GM23338 (cell line): ENCODE measurements around the gene OR51V1. TPM values are rescaled to one million over a fixed set of nuclear protein-coding genes. Genes with fewer than 3 reads are reported as not detected.

ENCODE experiments used
- ATAC-seq: fragments of 200-7000 bp; cut with Tn5 transposase; 3 replicates; pipeline ENCODE4 v1.9.1; 2020
- DNase-seq: peaks from one replicate; pipeline ENCODE4 v3.0.0-alpha.2; 2015; ENCODE audit warnings: low spot score
- H2AFZ ChIP-seq: fragments of 200-600 bp; sonication (generic); 2 replicates; pipeline ENCODE4 v1.8.0; 2016; ENCODE audit warnings: antibody characterized with exemption, mild to moderate bottlenecking, moderate library complexity
- H3F3A ChIP-seq: fragments of 200-600 bp; sonication (generic); replicated peaks from 2 replicates; pipeline ENCODE4 v1.8.0; 2017; ENCODE audit warnings: antibody characterized with exemption, mixed run types, low read depth
- H3K27ac ChIP-seq: fragments of 200-600 bp; sonication (generic); 2 replicates; pipeline ENCODE4 v1.6.1; 2016; ENCODE audit warnings: low read depth
- H3K27me3 ChIP-seq: fragments of 200-600 bp; sonication (generic); 2 replicates; pipeline ENCODE4 v1.8.0; 2016; ENCODE audit warnings: mild to moderate bottlenecking, mixed run types, moderate library complexity; ENCODE audit not compliant: insufficient read depth
- H3K36me3 ChIP-seq: fragments of 200-600 bp; sonication (generic); 2 replicates; pipeline ENCODE4 v1.8.0; 2016; ENCODE audit warnings: mild to moderate bottlenecking; ENCODE audit not compliant: insufficient read depth
- H3K4me1 ChIP-seq: fragments of 200-600 bp; sonication (generic); 2 replicates; pipeline ENCODE4 v1.8.0; 2016; ENCODE audit warnings: mild to moderate bottlenecking, moderate library complexity; ENCODE audit not compliant: insufficient read depth
- H3K4me2 ChIP-seq: fragments of 200-600 bp; sonication (generic); 2 replicates; pipeline ENCODE4 v1.7.1; 2017; ENCODE audit warnings: mixed run types
- H3K4me3 ChIP-seq: fragments of 200-600 bp; sonication (generic); 2 replicates; pipeline ENCODE4 v1.6.1; 2016; ENCODE audit warnings: mixed run types
- H3K79me2 ChIP-seq: fragments of 200-600 bp; sonication (generic); replicated peaks from 2 replicates; pipeline ENCODE4 v1.8.0; 2017; ENCODE audit warnings: mild to moderate bottlenecking; ENCODE audit not compliant: insufficient read depth
- H3K9me2 ChIP-seq: fragments of 200-600 bp; sonication (generic); 2 replicates; pipeline ENCODE4 v1.8.0; 2017; ENCODE audit not compliant: insufficient read depth
- H4K20me1 ChIP-seq: fragments of 200-600 bp; sonication (generic); replicated peaks from 2 replicates; pipeline ENCODE4 v1.8.0; 2017; ENCODE audit warnings: mild to moderate bottlenecking; ENCODE audit not compliant: insufficient read depth
- H3K27ac Mint-ChIP-seq: 2 replicates; pipeline ENCODE4 v1.8.0; 2020; ENCODE audit warnings: inconsistent platforms, mild to moderate bottlenecking, moderate library complexity, mixed read lengths
- H3K27me3 Mint-ChIP-seq: 3 replicates; pipeline ENCODE4 v1.8.0; 2022; ENCODE audit warnings: low read depth, mild to moderate bottlenecking, moderate library complexity, mixed read lengths, inconsistent platforms; ENCODE audit not compliant: insufficient read depth, poor library complexity
- H3K36me3 Mint-ChIP-seq: 3 replicates; pipeline ENCODE4 v1.8.0; 2021; ENCODE audit warnings: low read depth, mild to moderate bottlenecking, inconsistent platforms, moderate library complexity, mixed read lengths
- H3K4me1 Mint-ChIP-seq: 3 replicates; pipeline ENCODE4 v1.8.0; 2020; ENCODE audit warnings: mild to moderate bottlenecking, inconsistent platforms, mixed read lengths
- H3K4me3 Mint-ChIP-seq: 3 replicates; pipeline ENCODE4 v1.8.0; 2021; ENCODE audit warnings: moderate library complexity, mild to moderate bottlenecking, inconsistent platforms, mixed read lengths
- H3K9me3 Mint-ChIP-seq: 3 replicates; pipeline ENCODE4 v1.8.0; 2020; ENCODE audit warnings: moderate library complexity, mild to moderate bottlenecking, inconsistent platforms, mixed read lengths
- CREB1 ChIP-seq: fragments of 250-450 bp; sonication (Bioruptor Pico); IDR thresholded peaks from 2 replicates; pipeline ENCODE4 v1.5.0; 2020; ENCODE audit warnings: low read depth, mild to moderate bottlenecking, moderate library complexity
- ETS1 ChIP-seq: IDR thresholded peaks from 2 replicates; pipeline ENCODE4 v1.6.1; 2016; ENCODE audit warnings: antibody characterized with exemption
- EZH2phosphoT487 ChIP-seq: fragments of 200-600 bp; sonication (generic); IDR thresholded peaks from one replicate; pipeline ENCODE4 v1.8.1; 2018; ENCODE audit warnings: antibody characterized with exemption; ENCODE audit not compliant: unreplicated experiment
- NANOG ChIP-seq: IDR thresholded peaks from 2 replicates; pipeline ENCODE4 v1.6.1; 2016; ENCODE audit warnings: antibody characterized with exemption, borderline replicate concordance
- STAT1 ChIP-seq: IDR thresholded peaks from one replicate; pipeline ENCODE4 v1.6.1; 2016; ENCODE audit warnings: antibody characterized with exemption; ENCODE audit not compliant: unreplicated experiment
- ZNF114 ChIP-seq: fragments of 250-450 bp; sonication (Bioruptor Pico); IDR thresholded peaks from 2 replicates; pipeline ENCODE4 v1.5.0; 2020; ENCODE audit warnings: mild to moderate bottlenecking, moderate library complexity
- ZNF462 ChIP-seq: fragments of 250-450 bp; sonication (Bioruptor Pico); IDR thresholded peaks from 2 replicates; pipeline ENCODE4 v1.5.0; 2020; ENCODE audit warnings: mild to moderate bottlenecking, moderate library complexity
- polyA plus RNA-seq: library from polyadenylated mRNA; unstranded; fragments of >200 nt; fragmentation: Nextera tagmentation; extraction: Ambion mirVana; gene quantifications from 2 replicates; pipeline ENCODE4 v1.2.1, GENCODE V29; 2016
- total RNA-seq: library from RNA; depleted of rRNA; stranded (reverse); fragments of >200 nt; shearing (Covaris generic); gene quantifications from 2 replicates; pipeline ENCODE4 v1.2.3, GENCODE V29; 2014
- TF ChIP-seq, protein P1 (sequence below), 2 experiments: fragments of 200-600 bp in 1 of 2; sonication (generic) in 1 of 2; conservative IDR thresholded peaks; 2 replicates each; pipeline versions ENCODE4 v1.5.1 to v1.6.1; 2016 to 2017; ENCODE audit warnings: antibody characterized with exemption in 2 of 2, low read depth in 2 of 2, mild to moderate bottlenecking in 2 of 2, moderate library complexity in 1 of 2
- TF ChIP-seq, protein P2 (sequence below): IDR thresholded peaks from one replicate; pipeline ENCODE4 v1.6.1; 2018; ENCODE audit warnings: antibody characterized with exemption; ENCODE audit not compliant: unreplicated experiment

OR51V1 gene
- total and polyA plus RNA-seq, 2 experiments from 2014 or later: not detected

DNA sequence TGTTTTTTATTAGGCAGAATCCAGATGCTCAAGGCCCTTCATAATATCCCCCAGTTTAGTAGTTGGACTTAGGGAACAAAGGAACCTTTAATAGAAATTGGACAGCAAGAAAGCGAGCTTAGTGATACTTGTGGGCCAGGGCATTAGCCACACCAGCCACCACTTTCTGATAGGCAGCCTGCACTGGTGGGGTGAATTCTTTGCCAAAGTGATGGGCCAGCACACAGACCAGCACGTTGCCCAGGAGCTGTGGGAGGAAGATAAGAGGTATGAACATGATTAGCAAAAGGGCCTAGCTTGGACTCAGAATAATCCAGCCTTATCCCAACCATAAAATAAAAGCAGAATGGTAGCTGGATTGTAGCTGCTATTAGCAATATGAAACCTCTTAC is 25.0 kb upstream of the OR51V1 start (continued):
- TF ChIP-seq, protein P1, sequence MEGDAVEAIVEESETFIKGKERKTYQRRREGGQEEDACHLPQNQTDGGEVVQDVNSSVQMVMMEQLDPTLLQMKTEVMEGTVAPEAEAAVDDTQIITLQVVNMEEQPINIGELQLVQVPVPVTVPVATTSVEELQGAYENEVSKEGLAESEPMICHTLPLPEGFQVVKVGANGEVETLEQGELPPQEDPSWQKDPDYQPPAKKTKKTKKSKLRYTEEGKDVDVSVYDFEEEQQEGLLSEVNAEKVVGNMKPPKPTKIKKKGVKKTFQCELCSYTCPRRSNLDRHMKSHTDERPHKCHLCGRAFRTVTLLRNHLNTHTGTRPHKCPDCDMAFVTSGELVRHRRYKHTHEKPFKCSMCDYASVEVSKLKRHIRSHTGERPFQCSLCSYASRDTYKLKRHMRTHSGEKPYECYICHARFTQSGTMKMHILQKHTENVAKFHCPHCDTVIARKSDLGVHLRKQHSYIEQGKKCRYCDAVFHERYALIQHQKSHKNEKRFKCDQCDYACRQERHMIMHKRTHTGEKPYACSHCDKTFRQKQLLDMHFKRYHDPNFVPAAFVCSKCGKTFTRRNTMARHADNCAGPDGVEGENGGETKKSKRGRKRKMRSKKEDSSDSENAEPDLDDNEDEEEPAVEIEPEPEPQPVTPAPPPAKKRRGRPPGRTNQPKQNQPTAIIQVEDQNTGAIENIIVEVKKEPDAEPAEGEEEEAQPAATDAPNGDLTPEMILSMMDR (conservative IDR thresholded peaks at IDR 0.05; ENCODE audit: low read depth in 2 of 2): no peak
- TF ChIP-seq, protein P2, sequence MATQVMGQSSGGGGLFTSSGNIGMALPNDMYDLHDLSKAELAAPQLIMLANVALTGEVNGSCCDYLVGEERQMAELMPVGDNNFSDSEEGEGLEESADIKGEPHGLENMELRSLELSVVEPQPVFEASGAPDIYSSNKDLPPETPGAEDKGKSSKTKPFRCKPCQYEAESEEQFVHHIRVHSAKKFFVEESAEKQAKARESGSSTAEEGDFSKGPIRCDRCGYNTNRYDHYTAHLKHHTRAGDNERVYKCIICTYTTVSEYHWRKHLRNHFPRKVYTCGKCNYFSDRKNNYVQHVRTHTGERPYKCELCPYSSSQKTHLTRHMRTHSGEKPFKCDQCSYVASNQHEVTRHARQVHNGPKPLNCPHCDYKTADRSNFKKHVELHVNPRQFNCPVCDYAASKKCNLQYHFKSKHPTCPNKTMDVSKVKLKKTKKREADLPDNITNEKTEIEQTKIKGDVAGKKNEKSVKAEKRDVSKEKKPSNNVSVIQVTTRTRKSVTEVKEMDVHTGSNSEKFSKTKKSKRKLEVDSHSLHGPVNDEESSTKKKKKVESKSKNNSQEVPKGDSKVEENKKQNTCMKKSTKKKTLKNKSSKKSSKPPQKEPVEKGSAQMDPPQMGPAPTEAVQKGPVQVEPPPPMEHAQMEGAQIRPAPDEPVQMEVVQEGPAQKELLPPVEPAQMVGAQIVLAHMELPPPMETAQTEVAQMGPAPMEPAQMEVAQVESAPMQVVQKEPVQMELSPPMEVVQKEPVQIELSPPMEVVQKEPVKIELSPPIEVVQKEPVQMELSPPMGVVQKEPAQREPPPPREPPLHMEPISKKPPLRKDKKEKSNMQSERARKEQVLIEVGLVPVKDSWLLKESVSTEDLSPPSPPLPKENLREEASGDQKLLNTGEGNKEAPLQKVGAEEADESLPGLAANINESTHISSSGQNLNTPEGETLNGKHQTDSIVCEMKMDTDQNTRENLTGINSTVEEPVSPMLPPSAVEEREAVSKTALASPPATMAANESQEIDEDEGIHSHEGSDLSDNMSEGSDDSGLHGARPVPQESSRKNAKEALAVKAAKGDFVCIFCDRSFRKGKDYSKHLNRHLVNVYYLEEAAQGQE: no peak
- TF ChIP-seq CREB1 (CRISPR knock-in tag) (no peak), EZH2phosphoT487 (no peak), STAT1 (no peak), ETS1 (no peak)

DNA sequence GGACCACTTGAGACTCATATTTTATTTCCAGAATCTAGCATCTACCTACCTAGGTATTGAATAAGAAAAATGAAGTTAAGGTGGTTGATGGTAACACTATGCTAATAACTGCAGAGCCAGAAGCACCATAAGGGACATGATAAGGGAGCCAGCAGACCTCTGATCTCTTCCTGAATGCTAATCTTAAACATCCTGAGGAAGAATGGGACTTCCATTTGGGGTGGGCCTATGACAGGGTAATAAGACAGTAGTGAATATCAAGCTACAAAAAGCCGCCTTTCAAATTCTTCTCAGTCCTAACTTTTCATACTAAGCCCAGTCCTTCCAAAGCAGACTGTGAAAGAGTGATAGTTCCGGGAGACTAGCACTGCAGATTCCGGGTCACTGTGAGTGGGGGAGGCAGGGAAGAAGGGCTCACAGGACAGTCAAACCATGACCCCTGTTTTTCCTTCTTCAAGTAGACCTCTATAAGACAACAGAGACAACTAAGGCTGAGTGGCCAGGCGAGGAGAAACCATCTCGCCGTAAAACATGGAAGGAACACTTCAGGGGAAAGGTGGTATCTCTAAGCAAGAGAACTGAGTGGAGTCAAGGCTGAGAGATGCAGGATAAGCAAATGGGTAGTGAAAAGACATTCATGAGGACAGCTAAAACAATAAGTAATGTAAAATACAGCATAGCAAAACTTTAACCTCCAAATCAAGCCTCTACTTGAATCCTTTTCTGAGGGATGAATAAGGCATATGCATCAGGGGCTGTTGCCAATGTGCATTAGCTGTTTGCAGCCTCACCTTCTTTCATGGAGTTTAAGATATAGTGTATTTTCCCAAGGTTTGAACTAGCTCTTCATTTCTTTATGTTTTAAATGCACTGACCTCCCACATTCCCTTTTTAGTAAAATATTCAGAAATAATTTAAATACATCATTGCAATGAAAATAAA is 24.3 kb upstream of the OR51V1 start:
- Mint-ChIP-seq H3K4me3 (no peak overlapping the region), H3K36me3 (peaks cover 13% of the 10 kb centered on the region; the same call in 2 of the 3 replicates), H3K27me3 (no peaks in the 10 kb centered on the region), H3K9me3 (peaks cover 32% of the 10 kb centered on the region), H3K4me1 (no peaks in the 10 kb centered on the region), H3K27ac (no peak overlapping the region)
- Histone ChIP-seq H3K9me2 (no peaks in the 10 kb centered on the region), H4K20me1 (no peaks in the 10 kb centered on the region), H3K79me2 (no peaks in the 10 kb centered on the region), H3K4me3 (no peak overlapping the region), H2AFZ (0 out of 2 replicates have a peak overlapping the region, but pooled peaks have one; percentile 32), H3K27me3 (no peaks in the 10 kb centered on the region), H3K36me3 (no peaks in the 10 kb centered on the region), H3K27ac (no peak overlapping the region), H3K4me2 (no peak overlapping the region), H3F3A (no peaks in the 10 kb centered on the region), H3K4me1 (no peaks in the 10 kb centered on the region)
- DNase-seq (no peak), ATAC-seq (no peak)
- no peak for TF ChIP-seq ZNF114
- TF ChIP-seq ETS1: no peak
- TF ChIP-seq EZH2phosphoT487: no peak
- no peak for TF ChIP-seq ZNF462 (CRISPR knock-in tag)
- no peak for TF ChIP-seq NANOG
- no peak for TF ChIP-seq CREB1 (CRISPR knock-in tag)
